ENCODE measurements around the gene KRTAP2-1. TPM values are rescaled to one million over a fixed set of nuclear protein-coding genes. Genes with fewer than 3 reads are reported as not detected.
"Not testable (repeated sequence)": the region's sequence is repeated elsewhere in the genome, so short reads cannot be mapped to it uniquely, and the experiment has no call there.

KRTAP2-1 gene
- total RNA-seq, 1 donor from 2014 or later = not detected

- Mint-ChIP-seq H3K9me3 (no peaks in the 10 kb centered on the region), H3K4me1 (no peaks in the 10 kb centered on the region), H3K27me3 (ENCODE audit: low read depth) (peaks cover 6% of the 10 kb centered on the region), H3K27ac (ENCODE audit: unreplicated experiment) (no peak overlapping the region), H3K36me3 (ENCODE audit: low read depth) (no peaks in the 10 kb centered on the region), H3K4me3 (no peak overlapping the region)
- no peak for DNase-seq (ENCODE audit: low read depth, low spot score)
- no peak for TF ChIP-seq CTCF (conservative IDR thresholded peaks at IDR 0.05)
Measured at GRCh38 chr17:41002814-41003213, 44.3 kb downstream of the KRTAP2-1 start.

GRCh38 chr17:41001795-41002194 is 45.3 kb downstream of the KRTAP2-1 start:
- Mint-ChIP-seq H3K27ac (ENCODE audit: unreplicated experiment) (no peak overlapping the region), H3K4me3 (no peak overlapping the region), H3K4me1 (no peaks in the 10 kb centered on the region), H3K36me3 (ENCODE audit: low read depth) (no peaks in the 10 kb centered on the region), H3K9me3 (no peaks in the 10 kb centered on the region), H3K27me3 (ENCODE audit: low read depth) (peaks cover 14% of the 10 kb centered on the region)
- no peak for DNase-seq (ENCODE audit: low read depth, low spot score)
- TF ChIP-seq CTCF (conservative IDR thresholded peaks at IDR 0.05) = no peak

- not testable (repeated sequence) for H3K9me3 Mint-ChIP-seq; H3K27ac Mint-ChIP-seq (ENCODE audit: unreplicated experiment); DNase-seq (ENCODE audit: low read depth, low spot score); H3K36me3 Mint-ChIP-seq (ENCODE audit: low read depth); H3K4me3 Mint-ChIP-seq; H3K4me1 Mint-ChIP-seq
- peaks cover 18% of the 10 kb centered on the region for H3K27me3 Mint-ChIP-seq (ENCODE audit: low read depth)
Measured at GRCh38 chr17:40999563-40999962, 47.6 kb downstream of the KRTAP2-1 start, which contains the start of gene KRTAP3-2. KRTAP3-2 (minus strand) TSS chr17:40999906; CDS start chr17:40999853, 53 bp downstream.

GRCh38 chr17:40997361-40997760 is 49.8 kb downstream of the KRTAP2-1 start:
- Mint-ChIP-seq H3K4me3 (no peak overlapping the region), H3K27me3 (ENCODE audit: low read depth) (peaks cover 15% of the 10 kb centered on the region), H3K4me1 (peaks cover 4% of the 10 kb centered on the region), H3K27ac (ENCODE audit: unreplicated experiment) (no peak overlapping the region), H3K36me3 (ENCODE audit: low read depth) (no peaks in the 10 kb centered on the region), H3K9me3 (no peaks in the 10 kb centered on the region)
- no peak for DNase-seq (ENCODE audit: low read depth, low spot score)
- TF ChIP-seq CTCF (conservative IDR thresholded peaks at IDR 0.05) = no peak

- peaks cover 6% of the 10 kb centered on the region for H3K4me1 Mint-ChIP-seq
- DNase-seq (ENCODE audit: low read depth, low spot score) = no peak
- peaks cover 15% of the 10 kb centered on the region for H3K27me3 Mint-ChIP-seq (ENCODE audit: low read depth)
- no peaks in the 10 kb centered on the region for H3K9me3 Mint-ChIP-seq
- H3K4me3 Mint-ChIP-seq = no peak overlapping the region
- H3K27ac Mint-ChIP-seq (ENCODE audit: unreplicated experiment) = no peak overlapping the region
- TF ChIP-seq CTCF (conservative IDR thresholded peaks at IDR 0.05) = no peak
- H3K36me3 Mint-ChIP-seq (ENCODE audit: low read depth) = no peaks in the 10 kb centered on the region
Measured at GRCh38 chr17:40996829-40997228, 50.3 kb downstream of the KRTAP2-1 start.

Other genes with a start within 250 kb of the KRTAP2-1 start
- not detected in 2 replicates for gene KRT28, start 247.4 kb downstream of the KRTAP2-1 start, total RNA-seq
- gene KRT10, start 224.7 kb downstream of the KRTAP2-1 start, total RNA-seq = 33.2 and 39.1 TPM in 2 replicates
- gene KRT12, start 180.1 kb downstream of the KRTAP2-1 start, total RNA-seq = not detected in 2 replicates
- gene KRT20, start 162.1 kb downstream of the KRTAP2-1 start, total RNA-seq = not detected in 2 replicates
- gene KRT23, start 109.7 kb downstream of the KRTAP2-1 start, total RNA-seq = not detected in 2 replicates
- not detected in 2 replicates for gene KRT39, start 80.4 kb downstream of the KRTAP2-1 start, total RNA-seq
- gene KRT40, start 63.0 kb downstream of the KRTAP2-1 start, total RNA-seq = not detected in 2 replicates
- gene KRTAP3-3, start 53.2 kb downstream of the KRTAP2-1 start, total RNA-seq = not detected in 2 replicates
- not detected in 2 replicates for gene KRTAP3-2, start 47.4 kb downstream of the KRTAP2-1 start, total RNA-seq
- not detected in 2 replicates for gene KRTAP3-1, start 38.2 kb downstream of the KRTAP2-1 start, total RNA-seq
- gene KRTAP1-5, start 20.1 kb downstream of the KRTAP2-1 start, total RNA-seq = not detected in 2 replicates
- not detected in 2 replicates for gene KRTAP1-4, start 17.1 kb downstream of the KRTAP2-1 start, total RNA-seq
- gene KRTAP1-3, start 12.4 kb downstream of the KRTAP2-1 start, total RNA-seq = not detected in 2 replicates
- not detected in 2 replicates for gene KRTAP1-1, start 5.9 kb downstream of the KRTAP2-1 start, total RNA-seq
- not detected in 2 replicates for gene KRTAP2-2, start 7.9 kb upstream of the KRTAP2-1 start, total RNA-seq
- gene KRTAP2-3, start 12.8 kb upstream of the KRTAP2-1 start, total RNA-seq = not detected in 2 replicates
- gene KRTAP2-4, start 18.6 kb upstream of the KRTAP2-1 start, total RNA-seq = not detected in 2 replicates
- not detected in 2 replicates for gene KRTAP4-7, start 36.8 kb upstream of the KRTAP2-1 start, total RNA-seq
- gene KRTAP4-8, start 50.8 kb upstream of the KRTAP2-1 start, total RNA-seq = not detected in 2 replicates
- not detected in 2 replicates for gene KRTAP4-16, start 54.9 kb upstream of the KRTAP2-1 start, total RNA-seq
- not detected in 2 replicates for gene KRTAP4-9, start 58.1 kb upstream of the KRTAP2-1 start, total RNA-seq
- gene KRTAP4-11, start 71.1 kb upstream of the KRTAP2-1 start, total RNA-seq = not detected in 2 replicates
- gene KRTAP4-12, start 76.9 kb upstream of the KRTAP2-1 start, total RNA-seq = not detected in 2 replicates
- not detected in 2 replicates for gene KRTAP4-6, start 93.2 kb upstream of the KRTAP2-1 start, total RNA-seq
- not detected in 2 replicates for gene KRTAP4-5, start 102.5 kb upstream of the KRTAP2-1 start, total RNA-seq
- gene KRTAP4-4, start 113.4 kb upstream of the KRTAP2-1 start, total RNA-seq = not detected in 2 replicates
- not detected in 2 replicates for gene KRTAP4-3, start 120.9 kb upstream of the KRTAP2-1 start, total RNA-seq
- gene KRTAP4-2, start 130.9 kb upstream of the KRTAP2-1 start, total RNA-seq = not detected in 2 replicates
- gene KRTAP4-1, start 137.6 kb upstream of the KRTAP2-1 start, total RNA-seq = not detected in 2 replicates
- not detected in 2 replicates for gene KRTAP9-1, start 142.6 kb upstream of the KRTAP2-1 start, total RNA-seq
- gene KRTAP9-2, start 179.3 kb upstream of the KRTAP2-1 start, total RNA-seq = not detected in 2 replicates
- not detected in 2 replicates for gene KRTAP9-3, start 185.1 kb upstream of the KRTAP2-1 start, total RNA-seq
- not detected in 2 replicates for gene KRTAP9-8, start 190.7 kb upstream of the KRTAP2-1 start, total RNA-seq
- not detected in 2 replicates for gene KRTAP9-4, start 202.4 kb upstream of the KRTAP2-1 start, total RNA-seq
- gene KRTAP9-9, start 208.1 kb upstream of the KRTAP2-1 start, total RNA-seq = not detected in 2 replicates
- not detected in 2 replicates for gene KRTAP9-6, start 218.1 kb upstream of the KRTAP2-1 start, total RNA-seq
- gene KRTAP9-7, start 228.4 kb upstream of the KRTAP2-1 start, total RNA-seq = not detected in 2 replicates